ENCODE data around the gene PARD3B. TPM values are rescaled to one million over a fixed set of nuclear protein-coding genes. Genes with fewer than 3 reads are reported as not detected.

PARD3B gene
- total RNA-seq, 1 experiment from 2014 or later, result 3.6 TPM

DNA sequence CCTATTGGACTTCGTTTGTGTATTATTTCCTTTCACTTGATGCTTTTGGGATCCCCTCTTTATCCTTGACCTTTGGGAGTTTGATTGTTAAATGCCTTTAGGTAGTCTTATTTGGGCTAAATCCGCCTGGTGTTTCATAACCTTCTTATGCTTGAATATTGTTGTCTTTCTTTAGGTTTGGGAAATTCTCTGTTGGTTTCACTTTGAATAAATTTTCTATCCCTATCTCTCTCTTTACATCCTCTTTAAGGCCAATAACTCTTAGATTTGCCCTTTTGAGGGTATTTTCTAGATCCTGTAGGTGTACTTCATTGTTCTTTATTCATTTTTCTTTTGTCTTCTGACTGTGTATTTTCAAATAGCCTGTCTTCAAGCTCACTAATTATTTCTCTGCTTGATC lies 354.7 kb downstream of the PARD3B start:
- in situ Hi-C loops (cut with HindIII; ENCODE audit: low pct_unique_long_range_greater_than_20kb, low sequenced_read_pairs) (no loop called here), intact Hi-C loops (cut with micrococcal nuclease; ENCODE audit: unreplicated experiment) (no loop called here)
- H3K4me3 ChIP-seq (ENCODE audit: low read depth in 2 of 2, low read length in 2 of 2), result no peak overlapping the region
- ChIA-PET POLR2A (interaction anchor here (0.7 kb wide), 1 partner anchor 662 kb away, joined by 3 read pairs; no protein-coding TSS in a partner anchor), CTCF (no interaction called here)
- DNase-seq (ENCODE audit: low read depth, low spot score), result no peak
- ATAC-seq, result no peak
- no peak overlapping the region for H3K27ac ChIP-seq (ENCODE audit: low read length)
- TF ChIP-seq, protein P1, sequence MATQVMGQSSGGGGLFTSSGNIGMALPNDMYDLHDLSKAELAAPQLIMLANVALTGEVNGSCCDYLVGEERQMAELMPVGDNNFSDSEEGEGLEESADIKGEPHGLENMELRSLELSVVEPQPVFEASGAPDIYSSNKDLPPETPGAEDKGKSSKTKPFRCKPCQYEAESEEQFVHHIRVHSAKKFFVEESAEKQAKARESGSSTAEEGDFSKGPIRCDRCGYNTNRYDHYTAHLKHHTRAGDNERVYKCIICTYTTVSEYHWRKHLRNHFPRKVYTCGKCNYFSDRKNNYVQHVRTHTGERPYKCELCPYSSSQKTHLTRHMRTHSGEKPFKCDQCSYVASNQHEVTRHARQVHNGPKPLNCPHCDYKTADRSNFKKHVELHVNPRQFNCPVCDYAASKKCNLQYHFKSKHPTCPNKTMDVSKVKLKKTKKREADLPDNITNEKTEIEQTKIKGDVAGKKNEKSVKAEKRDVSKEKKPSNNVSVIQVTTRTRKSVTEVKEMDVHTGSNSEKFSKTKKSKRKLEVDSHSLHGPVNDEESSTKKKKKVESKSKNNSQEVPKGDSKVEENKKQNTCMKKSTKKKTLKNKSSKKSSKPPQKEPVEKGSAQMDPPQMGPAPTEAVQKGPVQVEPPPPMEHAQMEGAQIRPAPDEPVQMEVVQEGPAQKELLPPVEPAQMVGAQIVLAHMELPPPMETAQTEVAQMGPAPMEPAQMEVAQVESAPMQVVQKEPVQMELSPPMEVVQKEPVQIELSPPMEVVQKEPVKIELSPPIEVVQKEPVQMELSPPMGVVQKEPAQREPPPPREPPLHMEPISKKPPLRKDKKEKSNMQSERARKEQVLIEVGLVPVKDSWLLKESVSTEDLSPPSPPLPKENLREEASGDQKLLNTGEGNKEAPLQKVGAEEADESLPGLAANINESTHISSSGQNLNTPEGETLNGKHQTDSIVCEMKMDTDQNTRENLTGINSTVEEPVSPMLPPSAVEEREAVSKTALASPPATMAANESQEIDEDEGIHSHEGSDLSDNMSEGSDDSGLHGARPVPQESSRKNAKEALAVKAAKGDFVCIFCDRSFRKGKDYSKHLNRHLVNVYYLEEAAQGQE (IDR thresholded peaks at IDR 0.05; ENCODE audit: insufficient read depth in 1 of 2, low read depth in 2 of 2, low read length in 1 of 2), result no peak
- TF ChIP-seq POLR2AphosphoS5 (IDR thresholded peaks at IDR 0.05; ENCODE audit: low read depth, low read length), result no peak
- no peak for TF ChIP-seq TCF7L2 (IDR thresholded peaks at IDR 0.05; ENCODE audit: low read depth, low read length)
- no peak for TF ChIP-seq SIN3A (IDR thresholded peaks at IDR 0.05; ENCODE audit: borderline replicate concordance, insufficient read depth, low read depth, low read length)
- TF ChIP-seq, protein P2, sequence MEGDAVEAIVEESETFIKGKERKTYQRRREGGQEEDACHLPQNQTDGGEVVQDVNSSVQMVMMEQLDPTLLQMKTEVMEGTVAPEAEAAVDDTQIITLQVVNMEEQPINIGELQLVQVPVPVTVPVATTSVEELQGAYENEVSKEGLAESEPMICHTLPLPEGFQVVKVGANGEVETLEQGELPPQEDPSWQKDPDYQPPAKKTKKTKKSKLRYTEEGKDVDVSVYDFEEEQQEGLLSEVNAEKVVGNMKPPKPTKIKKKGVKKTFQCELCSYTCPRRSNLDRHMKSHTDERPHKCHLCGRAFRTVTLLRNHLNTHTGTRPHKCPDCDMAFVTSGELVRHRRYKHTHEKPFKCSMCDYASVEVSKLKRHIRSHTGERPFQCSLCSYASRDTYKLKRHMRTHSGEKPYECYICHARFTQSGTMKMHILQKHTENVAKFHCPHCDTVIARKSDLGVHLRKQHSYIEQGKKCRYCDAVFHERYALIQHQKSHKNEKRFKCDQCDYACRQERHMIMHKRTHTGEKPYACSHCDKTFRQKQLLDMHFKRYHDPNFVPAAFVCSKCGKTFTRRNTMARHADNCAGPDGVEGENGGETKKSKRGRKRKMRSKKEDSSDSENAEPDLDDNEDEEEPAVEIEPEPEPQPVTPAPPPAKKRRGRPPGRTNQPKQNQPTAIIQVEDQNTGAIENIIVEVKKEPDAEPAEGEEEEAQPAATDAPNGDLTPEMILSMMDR (IDR thresholded peaks at IDR 0.05), result no peak
- H3K4me1 ChIP-seq (ENCODE audit: control insufficient read depth, insufficient read depth, low read length), result no peaks in the 10 kb centered on the region
- no peaks in the 10 kb centered on the region for H3K9me3 ChIP-seq (ENCODE audit: control insufficient read depth, insufficient read depth, low read depth, low read length)
- no peaks in the 10 kb centered on the region for H3K27me3 ChIP-seq (ENCODE audit: control insufficient read depth, insufficient read depth, low read length)
- H3K36me3 ChIP-seq (ENCODE audit: control insufficient read depth, insufficient read depth, low read length), result no peaks in the 10 kb centered on the region
- no TSS peak for BruUV-seq (replicated peaks)

DNA sequence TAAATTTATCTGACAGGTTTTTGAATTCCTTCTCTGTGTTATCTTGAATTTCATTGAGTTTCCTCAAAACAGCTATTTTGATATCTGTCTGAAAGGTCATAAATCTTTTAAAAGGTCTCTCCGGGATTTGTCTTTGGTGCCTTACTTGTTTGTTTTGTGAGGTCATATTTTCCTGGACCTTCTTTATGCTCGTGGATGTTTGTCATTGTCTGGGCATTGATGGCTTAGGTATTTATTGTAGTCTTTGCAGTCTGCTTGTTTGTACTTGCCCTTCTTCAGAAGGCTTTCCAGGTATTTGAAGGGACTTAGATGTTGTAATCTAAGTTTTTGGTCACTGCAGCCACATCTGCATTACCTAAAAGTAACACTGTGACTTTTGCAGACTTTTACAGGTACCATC lies 355.2 kb downstream of the PARD3B start:
- Histone ChIP-seq H3K27ac (ENCODE audit: low read length) (no peak overlapping the region), H3K27me3 (ENCODE audit: control insufficient read depth, insufficient read depth, low read length) (no peaks in the 10 kb centered on the region), H3K9me3 (ENCODE audit: control insufficient read depth, insufficient read depth, low read depth, low read length) (no peaks in the 10 kb centered on the region), H3K4me3 (ENCODE audit: low read depth in 2 of 2, low read length in 2 of 2) (no peak overlapping the region), H3K36me3 (ENCODE audit: control insufficient read depth, insufficient read depth, low read length) (no peaks in the 10 kb centered on the region), H3K4me1 (ENCODE audit: control insufficient read depth, insufficient read depth, low read length) (no peaks in the 10 kb centered on the region)
- DNase-seq (ENCODE audit: low read depth, low spot score) (no peak), ATAC-seq (no peak)
- intact Hi-C loops (cut with micrococcal nuclease; ENCODE audit: unreplicated experiment) (no loop called here), in situ Hi-C loops (cut with HindIII; ENCODE audit: low pct_unique_long_range_greater_than_20kb, low sequenced_read_pairs) (no loop called here)
- CTCF ChIA-PET, result no interaction called here
- TF ChIP-seq, protein P2 (IDR thresholded peaks at IDR 0.05), result no peak
- TF ChIP-seq SIN3A (IDR thresholded peaks at IDR 0.05; ENCODE audit: borderline replicate concordance, insufficient read depth, low read depth, low read length), result no peak
- TF ChIP-seq POLR2AphosphoS5 (IDR thresholded peaks at IDR 0.05; ENCODE audit: low read depth, low read length), result no peak
- TF ChIP-seq TCF7L2 (IDR thresholded peaks at IDR 0.05; ENCODE audit: low read depth, low read length), result no peak
- TF ChIP-seq, protein P1 (IDR thresholded peaks at IDR 0.05; ENCODE audit: insufficient read depth in 1 of 2, low read depth in 2 of 2, low read length in 1 of 2), result no peak
- POLR2A ChIA-PET, result no interaction called here
- BruUV-seq (replicated peaks), result no TSS peak

Data from Panc1 (cell line).